Measurements from ENCODE around the gene CHPT1. TPM values are rescaled to one million over a fixed set of nuclear protein-coding genes. Genes with fewer than 3 reads are reported as not detected.

Gene CHPT1
- polyA plus RNA-seq, 1 experiment: 21.2 TPM

DNA sequence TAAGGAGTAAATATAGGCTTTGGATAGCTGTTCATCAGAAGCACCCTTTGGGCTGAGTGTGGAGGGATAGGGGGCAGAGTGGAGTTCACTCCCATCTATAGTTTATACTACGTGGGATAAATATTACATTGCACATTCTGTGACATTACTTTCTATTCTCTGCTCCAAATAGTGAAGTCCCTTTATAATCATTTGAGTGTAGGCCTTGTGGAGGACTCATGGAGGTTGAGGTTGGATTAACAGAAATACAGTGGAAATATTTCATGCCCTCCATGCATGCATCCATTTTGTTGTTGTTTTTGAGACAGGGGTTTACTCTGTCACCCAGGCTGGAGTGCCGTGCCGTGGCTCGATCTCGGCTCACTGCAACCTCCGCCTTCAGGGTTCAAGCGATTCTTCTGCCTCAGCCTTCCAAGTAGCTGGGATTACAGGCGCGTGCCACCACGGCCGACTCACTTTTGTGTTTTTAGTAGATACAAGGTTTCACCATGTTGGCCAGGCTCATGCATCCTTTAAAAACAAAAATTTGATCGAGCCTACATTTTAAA lies 1.4 kb downstream of the CHPT1 start:
- TF ChIP-seq, protein P1, sequence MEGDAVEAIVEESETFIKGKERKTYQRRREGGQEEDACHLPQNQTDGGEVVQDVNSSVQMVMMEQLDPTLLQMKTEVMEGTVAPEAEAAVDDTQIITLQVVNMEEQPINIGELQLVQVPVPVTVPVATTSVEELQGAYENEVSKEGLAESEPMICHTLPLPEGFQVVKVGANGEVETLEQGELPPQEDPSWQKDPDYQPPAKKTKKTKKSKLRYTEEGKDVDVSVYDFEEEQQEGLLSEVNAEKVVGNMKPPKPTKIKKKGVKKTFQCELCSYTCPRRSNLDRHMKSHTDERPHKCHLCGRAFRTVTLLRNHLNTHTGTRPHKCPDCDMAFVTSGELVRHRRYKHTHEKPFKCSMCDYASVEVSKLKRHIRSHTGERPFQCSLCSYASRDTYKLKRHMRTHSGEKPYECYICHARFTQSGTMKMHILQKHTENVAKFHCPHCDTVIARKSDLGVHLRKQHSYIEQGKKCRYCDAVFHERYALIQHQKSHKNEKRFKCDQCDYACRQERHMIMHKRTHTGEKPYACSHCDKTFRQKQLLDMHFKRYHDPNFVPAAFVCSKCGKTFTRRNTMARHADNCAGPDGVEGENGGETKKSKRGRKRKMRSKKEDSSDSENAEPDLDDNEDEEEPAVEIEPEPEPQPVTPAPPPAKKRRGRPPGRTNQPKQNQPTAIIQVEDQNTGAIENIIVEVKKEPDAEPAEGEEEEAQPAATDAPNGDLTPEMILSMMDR (IDR thresholded peaks at IDR 0.05; ENCODE audit: insufficient read depth, low read depth, low read length): peak; percentile 37
- ChIA-PET POLR2A (interaction anchor here (0.7 kb wide), 1 partner anchor 172 kb away, joined by 4 read pairs; no protein-coding TSS in a partner anchor), CTCF (interaction anchor here (0.7 kb wide), 1 partner anchor 1679 kb away, joined by 3 read pairs; no protein-coding TSS in a partner anchor)

GRCh38 chr12:101700299-101700820 lies 2.9 kb downstream of the CHPT1 start:
- TF ChIP-seq, protein P1 (IDR thresholded peaks at IDR 0.05; ENCODE audit: insufficient read depth, low read depth, low read length): no peak
- Histone ChIP-seq H3K27me3 (ENCODE audit: control insufficient read depth, insufficient read depth, low read length) (no peaks in the 10 kb centered on the region), H3K36me3 (ENCODE audit: control insufficient read depth, insufficient read depth, low read length) (no peaks in the 10 kb centered on the region), H3K4me3 (ENCODE audit: low read depth, low read length) (no peak overlapping the region)
- no peak for DNase-seq (ENCODE audit: low read depth)
- ChIA-PET POLR2A (no interaction called here), CTCF (no interaction called here)

More for the DNA sequence above, 1.4 kb downstream of the CHPT1 start:
- no peak for DNase-seq (ENCODE audit: low read depth)
- Histone ChIP-seq H3K27me3 (ENCODE audit: control insufficient read depth, insufficient read depth, low read length) (no peaks in the 10 kb centered on the region), H3K4me3 (ENCODE audit: low read depth, low read length) (peak overlapping the region; percentile 74), H3K36me3 (ENCODE audit: control insufficient read depth, insufficient read depth, low read length) (no peaks in the 10 kb centered on the region)

- CTCF ChIA-PET: interaction anchor here (0.7 kb wide), 1 partner anchor 250 kb away, joined by 3 read pairs; no protein-coding TSS in a partner anchor
- Histone ChIP-seq H3K36me3 (ENCODE audit: control insufficient read depth, insufficient read depth, low read length) (no peaks in the 10 kb centered on the region), H3K4me3 (ENCODE audit: low read depth, low read length) (no peak overlapping the region), H3K27me3 (ENCODE audit: control insufficient read depth, insufficient read depth, low read length) (no peaks in the 10 kb centered on the region)
- no peak for DNase-seq (ENCODE audit: low read depth)
- TF ChIP-seq, protein P1 (IDR thresholded peaks at IDR 0.05; ENCODE audit: insufficient read depth, low read depth, low read length): no peak
- POLR2A ChIA-PET: no interaction called here
Measured at GRCh38 chr12:101703487-101703886, 6.0 kb downstream of the CHPT1 start.

- TF ChIP-seq, protein P1 (IDR thresholded peaks at IDR 0.05; ENCODE audit: insufficient read depth, low read depth, low read length): no peak
- no peaks in the 10 kb centered on the region for H3K27me3 ChIP-seq (ENCODE audit: control insufficient read depth, insufficient read depth, low read length)
- H3K4me3 ChIP-seq (ENCODE audit: low read depth, low read length): no peak overlapping the region
- CTCF ChIA-PET: no interaction called here
- no peaks in the 10 kb centered on the region for H3K36me3 ChIP-seq (ENCODE audit: control insufficient read depth, insufficient read depth, low read length)
- POLR2A ChIA-PET: no interaction called here
- no peak for DNase-seq (ENCODE audit: low read depth)
Measured at GRCh38 chr12:101706403-101706802, 9.0 kb downstream of the CHPT1 start.

DNA sequence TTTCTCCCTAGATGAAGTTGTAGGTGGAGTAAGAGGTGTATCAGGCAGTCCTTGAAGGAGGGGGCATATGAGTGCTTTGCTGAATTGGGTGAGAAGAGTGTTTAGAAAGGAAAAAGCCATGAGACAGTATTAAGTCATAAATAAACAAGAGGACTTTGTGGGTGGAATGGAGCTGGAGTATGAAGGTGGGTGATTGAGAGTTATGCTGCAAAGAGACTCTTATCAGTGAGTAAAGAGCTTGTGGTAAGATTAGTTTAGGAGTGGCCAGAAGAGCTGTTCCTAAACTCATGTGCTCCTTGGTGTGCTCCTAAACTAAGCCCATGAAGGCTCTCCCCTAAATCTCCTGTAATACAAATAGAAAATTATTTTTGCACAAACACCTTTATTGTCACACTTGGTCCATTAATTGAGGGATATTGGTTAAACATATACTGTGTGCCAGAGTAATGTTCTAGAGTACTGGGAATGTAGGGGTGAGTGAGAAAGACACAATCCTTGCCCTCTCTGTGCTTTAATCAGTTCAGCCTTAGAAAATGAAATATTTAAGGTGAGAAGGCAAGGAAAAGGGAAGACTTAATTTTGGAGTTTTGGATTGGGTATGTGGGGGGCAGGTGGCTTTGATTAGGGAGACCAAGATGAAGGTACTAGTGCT lies 9.8 kb downstream of the CHPT1 start:
- Histone ChIP-seq H3K27me3 (ENCODE audit: control insufficient read depth, insufficient read depth, low read length) (no peaks in the 10 kb centered on the region), H3K4me3 (ENCODE audit: low read depth, low read length) (no peak overlapping the region), H3K36me3 (ENCODE audit: control insufficient read depth, insufficient read depth, low read length) (no peaks in the 10 kb centered on the region)
- DNase-seq (ENCODE audit: low read depth): no peak
- TF ChIP-seq, protein P1 (IDR thresholded peaks at IDR 0.05; ENCODE audit: insufficient read depth, low read depth, low read length): no peak
- CTCF ChIA-PET: no interaction called here
- POLR2A ChIA-PET: no interaction called here

All from BJ (cell line).